CD4-positive, alpha-beta memory T cell (primary cell): ENCODE data around the gene TMIGD1. TPM values are rescaled to one million over a fixed set of nuclear protein-coding genes. Genes with fewer than 3 reads are reported as not detected.

Experiments
- CTCF ChIA-PET: fragments of 350-600 bp; sonication (Branson Sonifier 250); formaldehyde crosslinking; loops from one replicate; lab custom pipeline; 2021; ENCODE audit warnings: inconsistent platforms; ENCODE audit not compliant: partially characterized antibody; lab: Charles Lee
- POLR2A ChIA-PET: fragments of 350-600 bp; sonication (Branson Sonifier 250); formaldehyde crosslinking; loops from one replicate; lab custom pipeline; 2021; ENCODE audit not compliant: partially characterized antibody; lab: Charles Lee
- DNase-seq, 5 donors: peaks; one replicate each; pipeline versions ENCODE4 v3.0.0 to v3.0.0-alpha.2; 2020 to 2022; ENCODE audit warnings: mixed read lengths in 1 of 5
- H3K27ac ChIP-seq: one replicate; pipeline ENCODE4 v1.7.0; 2013; ENCODE audit warnings: low read depth, low read length
- H3K27me3 ChIP-seq: 2 replicates; pipeline ENCODE4 v1.7.0; 2013; ENCODE audit warnings: mild to moderate bottlenecking, low read length, moderate library complexity; ENCODE audit not compliant: insufficient read depth
- H3K36me3 ChIP-seq: 2 replicates; pipeline ENCODE4 v1.7.0; 2013; ENCODE audit warnings: mild to moderate bottlenecking, low read length, moderate library complexity; ENCODE audit not compliant: insufficient read depth
- H3K4me1 ChIP-seq: 2 replicates; pipeline ENCODE4 v1.7.0; 2013; ENCODE audit warnings: mild to moderate bottlenecking, low read length, moderate library complexity; ENCODE audit not compliant: insufficient read depth
- H3K4me3 ChIP-seq, 2 donors: one replicate each; pipeline ENCODE4 v1.7.0; 2013; ENCODE audit warnings: low read length in 2 of 2, mild to moderate bottlenecking in 1 of 2
- H3K9me3 ChIP-seq, 2 donors: one replicate each; pipeline ENCODE4 v1.7.0; 2013; ENCODE audit warnings: low read length in 2 of 2, control low read depth in 1 of 2; ENCODE audit not compliant: control insufficient read depth in 1 of 2
- H3K27ac Mint-ChIP-seq, 7 donors: one replicate each; pipeline ENCODE4 v1.8.0; 2020 to 2021; ENCODE audit warnings: mixed read lengths in 7 of 7, mild to moderate bottlenecking in 6 of 7, inconsistent platforms in 3 of 7, moderate library complexity in 3 of 7
- H3K27me3 Mint-ChIP-seq, 2 donors: one replicate each; pipeline ENCODE4 v1.8.0; 2020 to 2021; ENCODE audit warnings: mixed read lengths in 2 of 2
- H3K36me3 Mint-ChIP-seq, 2 donors: one replicate each; pipeline ENCODE4 v1.8.0; 2020 to 2021; ENCODE audit warnings: mixed read lengths in 2 of 2, inconsistent platforms in 1 of 2, mild to moderate bottlenecking in 1 of 2
- H3K4me1 Mint-ChIP-seq, 4 donors: one replicate each; pipeline ENCODE4 v1.8.0; 2020 to 2021; ENCODE audit warnings: mixed read lengths in 4 of 4, mild to moderate bottlenecking in 1 of 4
- H3K4me3 Mint-ChIP-seq, 8 donors: one replicate each; pipeline ENCODE4 v1.8.0; 2020 to 2021; ENCODE audit warnings: mixed read lengths in 8 of 8, mild to moderate bottlenecking in 7 of 8, moderate library complexity in 6 of 8, inconsistent platforms in 3 of 8
- H3K9me3 Mint-ChIP-seq, 8 donors: one replicate each; pipeline ENCODE4 v1.8.0; 2020 to 2021; ENCODE audit warnings: mixed read lengths in 8 of 8, mild to moderate bottlenecking in 5 of 8, inconsistent platforms in 3 of 8, moderate library complexity in 1 of 8
- intact Hi-C: fragments of 100-400 bp; cut with micrococcal nuclease; formaldehyde crosslinking; loops from one replicate; pipeline ENCODE4 v1.15.1; 2023
- polyA plus RNA-seq, 2 donors: library from polyadenylated mRNA; unstranded; fragments of 300-500 nt; fragmentation: Illumina TruSeq; gene quantifications; one replicate each; pipeline ENCODE4 v1.2.3, GENCODE V29; 2021
- total RNA-seq, 2 experiments: library from RNA; stranded (reverse); gene quantifications; one replicate each; pipeline ENCODE4 v1.2.3, GENCODE V29; 2021

Gene TMIGD1
- total and polyA plus RNA-seq, 4 experiments from 2014 or later: not detected

DNA sequence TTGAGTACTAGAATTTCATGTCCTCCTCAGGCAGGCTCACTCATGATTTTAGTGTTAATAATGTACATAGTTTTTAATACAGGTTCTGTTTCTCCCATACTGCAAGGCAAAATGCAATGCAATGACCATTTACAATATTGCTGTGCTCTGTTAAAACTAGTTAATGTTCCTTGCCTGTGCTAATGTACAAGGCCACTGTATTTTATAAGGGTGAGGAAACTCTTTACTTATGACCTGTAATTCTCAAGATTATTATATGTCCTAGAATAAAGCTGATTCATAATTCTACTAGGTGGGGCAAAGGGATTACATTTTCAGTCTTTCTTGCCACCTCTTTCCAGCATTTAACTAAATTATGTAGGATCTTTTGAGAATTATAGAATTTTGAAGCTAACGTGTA lies 19.4 kb downstream of the TMIGD1 start:
- no peaks in the 10 kb centered on the region for H3K36me3 Mint-ChIP-seq
- Histone ChIP-seq H3K4me1 (no peaks in the 10 kb centered on the region), H3K36me3 (no peaks in the 10 kb centered on the region), H3K27ac (no peak overlapping the region), H3K27me3 (no peaks in the 10 kb centered on the region), H3K9me3 (no peaks in the 10 kb centered on the region), H3K4me3 (no peak overlapping the region)
- no peak for DNase-seq
- ChIA-PET CTCF (interaction anchor here (1.4 to 4.9 kb wide), 3 partner anchors 9 to 21 kb away, joined by 3 to 36 read pairs (median 5); partner anchors contain the start of gene TMIGD1), POLR2A (interaction anchor here (1.7 kb wide), 1 partner anchor 23 kb away, joined by 6 read pairs; the partner anchor contains the start of gene BLMH)
- intact Hi-C loops: no loop called here
- no peak overlapping the region for H3K4me3 Mint-ChIP-seq
- no peak overlapping the region for H3K27ac Mint-ChIP-seq
- peaks cover 2 to 9% (median 4%) of the 10 kb centered on the region in 4 donors for H3K4me1 Mint-ChIP-seq
- no peaks in the 10 kb centered on the region for H3K27me3 Mint-ChIP-seq
- no peaks in the 10 kb centered on the region for H3K9me3 Mint-ChIP-seq

DNA sequence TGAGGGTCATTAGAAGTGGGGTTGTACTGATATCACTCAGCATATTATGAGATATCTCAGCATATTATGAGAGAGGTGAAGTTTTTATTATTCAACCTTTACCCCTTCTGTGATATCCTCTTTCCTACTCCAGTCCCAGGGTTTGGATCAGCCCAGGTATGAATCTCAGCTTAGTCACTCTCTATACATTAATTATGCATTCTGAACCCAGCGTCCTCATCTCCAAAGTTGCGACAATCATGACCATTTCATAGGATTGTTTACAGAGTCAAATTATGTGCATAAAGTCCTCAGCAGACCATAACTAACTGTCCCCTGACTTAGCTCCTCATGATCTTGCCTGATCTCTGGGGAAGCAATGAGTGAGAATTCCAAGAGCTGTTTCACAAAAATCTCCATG lies 21.6 kb downstream of the TMIGD1 start:
- Mint-ChIP-seq H3K27ac (no peak overlapping the region), H3K4me3 (no peak overlapping the region)
- POLR2A ChIA-PET: interaction anchor here (0.7 kb wide), 1 partner anchor 26 kb away, joined by 3 read pairs; no protein-coding TSS in a partner anchor

DNA sequence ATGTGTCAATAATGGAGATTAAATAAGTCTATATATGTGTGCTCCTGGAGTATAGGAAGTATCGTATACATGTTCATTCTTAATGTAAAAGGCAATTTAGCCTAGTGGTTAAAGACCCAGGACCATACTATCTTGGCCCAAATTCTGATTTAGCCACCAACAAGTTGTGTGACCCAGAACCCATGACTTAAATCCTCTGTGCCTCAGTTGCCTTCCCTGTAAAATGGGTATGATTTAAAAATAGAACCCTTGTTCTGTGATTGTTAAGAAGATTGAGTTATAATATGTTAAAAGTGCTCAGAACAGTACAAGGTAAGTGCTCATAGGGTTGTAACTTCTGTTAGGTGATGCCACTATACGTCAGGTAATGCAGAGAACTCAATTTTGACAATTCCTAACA lies 23.3 kb downstream of the TMIGD1 start:
- H3K36me3 Mint-ChIP-seq: no peaks in the 10 kb centered on the region
- Histone ChIP-seq H3K27me3 (no peaks in the 10 kb centered on the region), H3K27ac (no peak overlapping the region), H3K9me3 (no peaks in the 10 kb centered on the region), H3K4me3 (no peak overlapping the region), H3K36me3 (no peaks in the 10 kb centered on the region), H3K4me1 (no peaks in the 10 kb centered on the region)
- H3K4me3 Mint-ChIP-seq: no peak overlapping the region
- intact Hi-C loops: no loop called here
- no peaks in the 10 kb centered on the region for H3K27me3 Mint-ChIP-seq
- ChIA-PET POLR2A (no interaction called here), CTCF (no interaction called here)
- no peaks in the 10 kb centered on the region for H3K9me3 Mint-ChIP-seq
- DNase-seq: no peak
- no peak overlapping the region for H3K27ac Mint-ChIP-seq
- peaks cover 0 to 4% (median 3%) of the 10 kb centered on the region in 4 donors for H3K4me1 Mint-ChIP-seq

More for the DNA sequence above, 21.6 kb downstream of the TMIGD1 start:
- Mint-ChIP-seq H3K9me3 (no peaks in the 10 kb centered on the region), H3K36me3 (no peaks in the 10 kb centered on the region), H3K27me3 (no peaks in the 10 kb centered on the region), H3K4me1 (peaks cover 0 to 7% (median 3%) of the 10 kb centered on the region in 4 donors)
- Histone ChIP-seq H3K27me3 (no peaks in the 10 kb centered on the region), H3K4me3 (no peak overlapping the region), H3K9me3 (no peaks in the 10 kb centered on the region), H3K27ac (no peak overlapping the region), H3K4me1 (no peaks in the 10 kb centered on the region), H3K36me3 (no peaks in the 10 kb centered on the region)
- DNase-seq: no peak
- intact Hi-C loops: no loop called here
- CTCF ChIA-PET: interaction anchor here (0.8 to 4.9 kb wide), 2 partner anchors 15 to 23 kb away, joined by 3 to 36 read pairs; partner anchors contain the start of gene TMIGD1

DNA sequence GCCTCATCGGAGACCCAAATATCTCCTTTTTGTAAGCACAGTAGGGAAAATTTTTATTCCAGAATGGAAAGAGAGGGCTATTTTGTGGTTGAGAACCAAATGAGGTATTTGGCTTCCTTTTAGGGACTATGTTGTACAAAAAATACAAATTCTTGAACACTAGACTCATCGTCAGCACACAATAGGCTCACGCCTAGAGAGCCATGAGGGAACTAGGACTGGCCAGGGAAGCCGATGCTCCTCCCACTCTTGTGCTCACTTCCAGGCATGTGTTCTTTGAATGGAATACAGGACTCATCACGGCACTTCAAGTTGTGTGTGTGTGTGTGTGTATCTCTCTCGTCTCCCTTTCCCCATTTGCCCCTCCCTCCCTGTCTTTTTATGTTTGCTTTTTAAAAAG lies 24.3 kb downstream of the TMIGD1 start:
- H3K9me3 ChIP-seq: no peaks in the 10 kb centered on the region
- H3K36me3 Mint-ChIP-seq: no peaks in the 10 kb centered on the region
- no peaks in the 10 kb centered on the region for H3K27me3 Mint-ChIP-seq
- POLR2A ChIA-PET: interaction anchor here (1.2 kb wide), 1 partner anchor 17 kb away, joined by 3 read pairs; no protein-coding TSS in a partner anchor
- H3K36me3 ChIP-seq: no peaks in the 10 kb centered on the region
- no peak overlapping the region for H3K4me3 ChIP-seq
- CTCF ChIA-PET: interaction anchor here (0.9 to 1.3 kb wide), 2 partner anchors 17 to 205 kb away, joined by 3 to 4 read pairs; partner anchors contain the start of gene BLMH
- no peak overlapping the region for H3K4me3 Mint-ChIP-seq
- H3K27me3 ChIP-seq: no peaks in the 10 kb centered on the region
- no peaks in the 10 kb centered on the region for H3K9me3 Mint-ChIP-seq
- H3K4me1 Mint-ChIP-seq: no peaks in the 10 kb centered on the region
- intact Hi-C loops: no loop called here
- H3K27ac Mint-ChIP-seq: no peak overlapping the region
- no peak for DNase-seq
- H3K27ac ChIP-seq: no peak overlapping the region
- no peaks in the 10 kb centered on the region for H3K4me1 ChIP-seq

DNA sequence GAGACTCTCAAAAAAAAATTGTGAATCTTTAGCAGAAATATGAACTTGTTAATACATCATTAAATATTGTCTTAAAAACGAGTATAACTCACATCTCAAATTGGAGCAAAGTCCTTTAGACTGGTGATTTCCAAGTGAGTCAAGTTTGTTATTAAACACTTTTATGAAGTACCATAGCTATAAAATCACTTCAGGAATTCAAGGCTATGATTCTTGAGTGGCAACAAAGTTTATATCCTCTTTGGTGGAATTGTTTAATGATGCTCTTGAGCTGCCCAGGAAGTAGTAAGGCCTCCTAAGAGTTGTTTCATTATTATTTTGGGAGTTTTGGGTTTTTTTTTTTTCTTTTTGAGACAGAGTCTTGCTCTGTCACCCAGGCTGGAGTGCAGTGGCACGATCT lies 25.5 kb downstream of the TMIGD1 start:
- intact Hi-C loops: no loop called here
- no peak overlapping the region for H3K4me3 Mint-ChIP-seq
- H3K4me1 Mint-ChIP-seq: no peaks in the 10 kb centered on the region
- H3K27me3 Mint-ChIP-seq: no peaks in the 10 kb centered on the region
- ChIA-PET POLR2A (interaction anchor here (1.2 to 2.6 kb wide), 3 partner anchors 16 to 23 kb away, joined by 3 to 10 read pairs (median 4); no protein-coding TSS in a partner anchor), CTCF (interaction anchor here (0.9 to 14.6 kb wide), 3 partner anchors 16 to 204 kb away, joined by 3 to 224 read pairs (median 4); partner anchors contain the start of genes BLMH and TMIGD1)
- DNase-seq: no peak
- no peak overlapping the region for H3K27ac Mint-ChIP-seq
- Histone ChIP-seq H3K9me3 (no peaks in the 10 kb centered on the region), H3K36me3 (no peaks in the 10 kb centered on the region), H3K27me3 (no peaks in the 10 kb centered on the region), H3K4me1 (no peaks in the 10 kb centered on the region), H3K4me3 (no peak overlapping the region), H3K27ac (no peak overlapping the region)
- H3K9me3 Mint-ChIP-seq: no peaks in the 10 kb centered on the region
- no peaks in the 10 kb centered on the region for H3K36me3 Mint-ChIP-seq

DNA sequence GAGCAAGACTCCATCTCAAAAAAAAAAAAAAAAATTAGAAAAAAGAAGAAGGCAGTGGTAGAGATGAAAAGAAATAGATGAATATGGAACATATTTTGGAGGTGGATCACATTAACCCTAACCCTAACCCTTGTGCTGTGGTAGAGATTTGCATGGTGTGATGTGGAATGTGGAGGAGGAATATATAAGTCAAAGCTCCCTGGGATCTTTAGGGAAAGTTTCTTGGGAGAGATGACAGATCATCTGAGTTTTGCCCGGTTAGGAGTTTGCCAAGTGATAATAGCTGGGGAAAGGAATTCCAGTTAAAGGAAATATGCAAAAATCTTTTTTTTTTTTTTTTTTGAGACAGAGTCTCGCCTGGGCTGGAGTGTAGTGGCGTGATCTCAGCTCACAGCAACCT lies 29.1 kb downstream of the TMIGD1 start:
- DNase-seq: no peak
- Mint-ChIP-seq H3K36me3 (no peaks in the 10 kb centered on the region), H3K4me1 (peaks cover 1 to 9% (median 8%) of the 10 kb centered on the region in 4 donors), H3K4me3 (no peak overlapping the region), H3K27me3 (no peaks in the 10 kb centered on the region), H3K9me3 (peaks cover 0 to 7% (median 0%) of the 10 kb centered on the region in 8 donors), H3K27ac (no peak overlapping the region)
- Histone ChIP-seq H3K9me3 (no peaks in the 10 kb centered on the region), H3K27ac (no peak overlapping the region), H3K27me3 (no peaks in the 10 kb centered on the region), H3K4me1 (no peaks in the 10 kb centered on the region), H3K4me3 (no peak overlapping the region), H3K36me3 (no peaks in the 10 kb centered on the region)
- POLR2A ChIA-PET: interaction anchor here (0.8 to 1.5 kb wide), 4 partner anchors 13 to 27 kb away, joined by 3 to 8 read pairs (median 4); partner anchors contain the start of gene BLMH
- intact Hi-C loops: no loop called here
- CTCF ChIA-PET: interaction anchor here (0.9 to 14.6 kb wide), 2 partner anchors 18 to 33 kb away, joined by 5 to 224 read pairs; partner anchors contain the start of gene TMIGD1

DNA sequence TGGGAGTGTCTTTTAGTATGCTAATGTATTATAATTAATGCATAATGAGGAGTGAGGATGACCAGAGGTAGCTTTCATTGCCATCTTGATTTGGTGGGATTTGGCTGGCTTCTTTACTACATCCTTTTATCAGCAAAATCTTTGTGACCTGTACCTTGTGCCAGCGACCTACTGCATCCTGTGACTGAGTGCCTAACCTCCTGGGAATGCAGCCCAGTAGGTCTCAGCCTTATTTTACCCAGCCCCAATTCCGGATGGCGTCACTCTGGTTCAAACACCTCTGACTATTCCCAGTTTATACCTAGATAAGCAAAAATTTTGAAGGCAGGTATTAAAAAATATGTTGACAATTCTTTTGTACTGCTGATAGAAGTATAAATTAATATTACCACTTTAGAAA lies 31.6 kb downstream of the TMIGD1 start:
- no peaks in the 10 kb centered on the region for H3K27me3 ChIP-seq
- Mint-ChIP-seq H3K4me1 (peaks cover 1 to 9% (median 8%) of the 10 kb centered on the region in 4 donors), H3K36me3 (no peaks in the 10 kb centered on the region), H3K9me3 (peaks cover 0 to 7% (median 0%) of the 10 kb centered on the region in 8 donors), H3K4me3 (no peak overlapping the region), H3K27ac (no peak overlapping the region), H3K27me3 (no peaks in the 10 kb centered on the region)
- no peak for DNase-seq
- intact Hi-C loops: no loop called here
- H3K36me3 ChIP-seq: no peaks in the 10 kb centered on the region
- no peaks in the 10 kb centered on the region for H3K4me1 ChIP-seq
- no peak overlapping the region for H3K27ac ChIP-seq
- POLR2A ChIA-PET: interaction anchor here (1.3 kb wide), 1 partner anchor 21 kb away, joined by 5 read pairs; no protein-coding TSS in a partner anchor
- H3K9me3 ChIP-seq: no peaks in the 10 kb centered on the region
- CTCF ChIA-PET: interaction anchor here (1.3 to 14.6 kb wide), 2 partner anchors 18 to 35 kb away, joined by 3 to 224 read pairs; partner anchors contain the start of gene TMIGD1
- H3K4me3 ChIP-seq: no peak overlapping the region
